HG03064 (cell line): ENCODE measurements around the gene ASB18.
"Not testable (repeated sequence)": the region's sequence is repeated elsewhere in the genome, so short reads cannot be mapped to it uniquely, and the experiment has no call there.

Experiments used
- ATAC-seq: cut with Tn5 transposase; IDR thresholded peaks from one replicate; pipeline ENCODE4 v1.9.1; 2021; ENCODE audit warnings: low read depth; ENCODE audit not compliant: unreplicated experiment

The ASB18 gene

DNA sequence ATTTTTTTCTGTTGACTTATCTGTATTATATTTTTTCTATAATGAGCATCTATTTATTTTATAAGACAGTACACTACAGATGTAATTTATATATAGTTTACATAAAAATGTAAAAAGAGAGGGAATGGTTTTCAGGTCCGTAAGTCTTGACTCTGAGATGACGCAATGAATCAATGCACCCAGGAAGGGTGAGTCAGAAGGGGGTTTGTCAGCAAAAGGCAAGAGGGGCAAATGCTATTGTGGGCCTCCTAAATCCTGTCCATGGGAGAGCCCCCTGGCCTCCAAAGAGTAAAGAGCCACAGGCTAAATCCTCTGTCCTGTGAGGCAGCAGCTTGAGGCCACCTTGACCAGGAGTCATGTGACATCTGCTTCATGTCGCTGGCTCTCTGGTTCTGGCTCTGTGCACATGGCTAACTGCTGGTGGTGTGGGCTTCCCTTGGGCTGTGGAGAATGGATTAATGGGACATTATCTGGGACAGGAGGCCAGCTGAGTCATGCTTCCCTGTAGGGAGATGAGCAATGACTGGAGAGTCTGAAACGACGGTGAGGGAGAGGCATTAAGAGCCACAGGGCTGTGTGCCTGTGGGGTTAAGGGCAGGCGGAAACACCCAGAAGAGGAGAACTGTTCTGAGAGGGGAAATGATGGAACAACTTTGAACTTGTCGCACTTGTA, 22.8 kb upstream of the ASB18 start:
- no peak for ATAC-seq

DNA sequence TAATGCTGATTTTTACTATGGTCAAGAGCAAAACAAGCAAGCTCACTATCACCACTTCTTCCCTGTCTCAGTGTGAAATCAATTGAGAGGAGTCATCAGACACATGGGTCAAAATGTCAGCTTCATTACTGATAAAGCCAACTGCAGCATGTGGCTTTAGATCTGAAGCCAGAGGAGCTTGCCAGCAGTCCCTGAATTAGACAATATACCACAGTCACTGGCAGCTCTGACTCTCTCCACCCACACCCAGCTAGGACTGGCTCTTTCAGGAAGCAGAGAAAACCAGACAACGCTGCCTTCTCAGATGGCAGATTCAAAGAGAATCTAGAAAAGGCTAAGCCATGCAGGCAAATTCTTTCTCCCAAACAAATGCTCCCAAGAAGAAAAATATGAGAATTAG, 20.0 kb upstream of the ASB18 start:
- no peak for ATAC-seq

DNA sequence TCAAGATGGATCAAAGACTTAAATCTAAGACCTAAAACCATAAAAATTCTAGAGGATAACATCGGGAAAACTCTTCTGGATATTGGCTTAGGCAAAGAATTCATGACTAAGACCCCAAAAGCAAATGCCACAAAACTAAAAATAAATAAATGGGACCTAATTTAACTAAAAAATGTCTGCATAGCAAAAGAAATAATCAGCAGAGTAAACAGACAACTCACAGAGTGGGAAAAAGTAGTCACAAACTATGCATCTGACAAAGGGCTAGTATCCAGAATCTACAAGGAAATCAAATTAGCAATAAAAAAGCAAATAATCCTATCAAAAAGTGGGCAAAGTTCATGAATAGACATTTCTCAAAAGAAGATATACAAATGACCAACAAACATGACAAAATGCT, 18.2 kb upstream of the ASB18 start:
- ATAC-seq = no peak

GRCh38 chr2:236281423-236281822, 17.2 kb upstream of the ASB18 start:
- ATAC-seq = no peak

DNA sequence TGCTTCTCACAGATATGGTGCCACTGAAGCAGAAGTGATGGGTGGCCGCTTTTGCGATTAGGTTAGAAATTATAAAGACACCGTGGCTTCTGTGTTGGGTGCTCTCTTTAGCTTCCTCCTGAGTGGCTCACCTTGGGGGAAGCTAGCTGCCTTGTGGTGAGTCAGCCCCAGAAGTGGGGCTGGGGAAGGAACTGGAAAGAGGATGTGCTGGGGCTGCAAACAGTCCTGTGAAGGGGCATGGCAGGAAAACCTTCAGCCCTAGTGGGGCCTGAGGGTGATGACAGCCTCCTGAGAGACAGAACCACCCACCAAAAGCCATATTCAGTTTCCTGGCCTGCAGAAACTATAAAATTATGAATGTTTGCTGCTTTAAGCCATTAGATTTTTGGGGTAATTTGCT, 8.9 kb upstream of the ASB18 start:
- no peak for ATAC-seq

DNA sequence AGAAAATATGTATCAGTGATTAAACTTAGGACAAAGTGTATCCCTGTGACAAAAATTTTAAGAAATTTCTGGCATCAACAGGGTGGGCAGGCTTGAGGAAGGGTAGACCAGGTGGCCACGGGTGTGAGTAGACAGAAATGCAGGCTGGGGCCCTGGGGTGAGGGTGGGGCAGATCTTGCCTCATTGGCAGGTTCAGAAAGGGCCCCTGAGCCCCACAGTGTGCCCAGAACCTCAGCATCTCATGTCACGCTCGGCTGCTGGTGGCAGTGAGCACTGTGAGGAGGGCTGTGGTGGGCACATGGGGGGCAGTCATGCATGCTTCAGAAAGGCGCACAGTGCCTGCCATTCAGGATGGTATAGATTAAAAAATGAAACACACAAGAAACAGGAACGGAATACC, 7.6 kb upstream of the ASB18 start:
- ATAC-seq = no peak

GRCh38 chr2:236269876-236270275, 5.7 kb upstream of the ASB18 start:
- not testable (repeated sequence) for ATAC-seq

- ATAC-seq = no peak
Measured at GRCh38 chr2:236265675-236266074, 1.5 kb upstream of the ASB18 start.

DNA sequence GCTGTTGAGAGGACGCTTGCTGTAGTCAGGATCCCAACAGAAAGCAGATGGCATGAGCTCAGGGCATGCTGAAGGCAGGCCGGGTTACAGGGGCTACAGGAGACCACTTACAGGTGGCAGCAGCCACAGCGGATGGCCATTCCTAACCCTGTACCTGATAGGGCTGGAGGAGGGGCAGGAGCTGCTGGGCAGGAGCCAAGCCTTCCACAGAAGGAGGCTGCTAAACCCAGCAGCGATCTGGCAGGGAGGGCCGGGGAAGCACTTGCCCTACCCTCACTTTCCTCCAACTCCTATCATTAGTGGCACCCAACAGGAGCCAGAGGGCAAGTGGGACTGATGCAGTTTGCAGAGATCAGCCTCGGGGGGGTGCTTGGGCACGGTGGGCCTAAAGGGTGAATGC, 2.0 kb downstream of the ASB18 start:
- ATAC-seq = no peak

- no peak for ATAC-seq
Measured at GRCh38 chr2:236261452-236261851, 2.8 kb downstream of the ASB18 start.

GRCh38 chr2:236259371-236259770, 4.8 kb downstream of the ASB18 start:
- ATAC-seq = no peak

- ATAC-seq = no peak
Measured at GRCh38 chr2:236257575-236257974, 6.6 kb downstream of the ASB18 start.

DNA sequence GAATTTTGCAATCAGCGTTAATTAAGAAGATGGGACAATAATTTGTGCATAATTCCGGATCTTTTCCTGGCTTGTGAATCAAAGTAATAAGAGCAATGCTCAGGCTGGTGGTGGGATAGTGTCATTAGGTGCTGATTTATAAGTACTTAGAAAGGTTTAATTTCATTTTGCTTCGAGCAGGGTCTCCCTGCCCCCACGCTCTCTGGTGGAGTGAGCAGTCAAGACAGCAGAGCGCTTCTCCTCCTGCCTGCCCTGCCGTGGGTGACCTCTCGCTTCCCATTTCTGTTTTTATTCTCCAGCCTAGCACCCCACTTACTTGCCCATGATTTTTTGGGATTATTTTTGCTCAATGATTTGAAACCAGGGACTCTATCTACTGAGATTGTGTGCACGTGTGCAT, 7.1 kb downstream of the ASB18 start:
- no peak for ATAC-seq

DNA sequence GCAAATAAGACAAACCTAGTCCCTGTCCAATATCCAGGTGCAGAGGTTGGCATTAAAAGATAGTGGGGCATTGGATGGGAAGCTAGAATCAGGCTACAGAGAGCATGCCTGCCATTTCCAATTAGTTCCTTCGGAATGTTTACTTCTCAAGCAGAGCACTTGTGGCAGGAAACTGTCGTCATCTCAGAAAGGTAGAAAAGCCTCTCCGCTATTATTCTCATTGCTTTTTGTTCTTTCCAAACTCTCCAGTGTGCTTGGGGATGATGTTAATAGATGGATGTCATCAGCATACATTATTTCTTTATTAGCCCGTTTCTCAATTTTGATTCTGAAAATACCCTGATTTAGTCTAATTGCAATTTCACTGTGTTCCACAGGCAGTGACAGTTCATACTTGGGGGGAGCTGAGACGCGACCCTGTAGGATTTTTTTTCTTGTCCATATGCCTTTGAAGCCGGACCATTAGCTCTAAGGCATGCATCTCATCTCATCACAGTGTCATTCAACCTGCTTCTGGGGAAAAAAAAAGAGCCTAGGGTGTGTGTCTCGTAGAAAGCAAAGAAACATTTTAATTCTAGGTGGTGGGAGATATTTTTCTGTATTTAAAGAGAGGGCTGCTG, 7.7 kb downstream of the ASB18 start:
- ATAC-seq = no peak

DNA sequence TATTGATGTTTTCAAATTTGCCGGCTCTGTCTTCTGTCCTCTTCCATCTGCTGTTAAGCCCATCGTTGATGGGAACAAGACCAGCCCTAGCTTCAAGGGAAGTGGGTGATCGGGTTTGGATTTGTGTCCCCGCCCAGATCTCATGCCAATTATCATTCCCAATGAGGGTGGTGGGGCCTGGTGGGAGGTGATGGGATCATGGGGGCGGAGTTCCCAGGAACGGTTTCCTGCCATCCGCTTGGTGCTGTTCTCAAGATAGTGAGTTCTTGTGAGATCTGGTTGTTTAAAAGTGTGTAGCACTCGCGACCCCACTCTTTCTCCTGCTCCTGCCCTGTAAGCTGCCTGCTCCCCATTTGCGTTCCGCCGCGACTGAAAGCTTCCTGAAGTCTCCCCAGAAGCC, 9.5 kb downstream of the ASB18 start:
- no peak for ATAC-seq

GRCh38 chr2:236254001-236254400, 10.2 kb downstream of the ASB18 start:
- ATAC-seq = no peak

DNA sequence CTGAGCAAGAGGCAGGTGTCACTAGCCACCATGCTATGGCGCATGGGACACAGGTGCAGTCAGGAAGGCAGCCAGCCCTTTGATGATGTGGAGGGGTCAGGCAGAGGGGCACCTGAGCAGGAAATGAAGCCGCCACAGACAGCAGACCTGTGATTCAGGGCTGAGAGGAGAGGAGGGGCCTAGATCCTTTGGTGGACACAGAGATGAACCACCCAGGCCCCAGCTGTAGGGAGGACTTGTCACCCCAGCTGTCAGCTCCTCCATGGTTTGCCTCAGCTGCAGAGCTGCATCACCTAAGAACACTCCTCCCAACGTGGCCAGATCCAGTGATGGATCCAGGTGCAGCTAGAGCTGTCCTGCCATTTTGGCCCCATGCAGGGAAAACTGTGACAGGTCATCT, 11.6 kb downstream of the ASB18 start:
- no peak for ATAC-seq

GRCh38 chr2:236250909-236251579, 13.2 kb downstream of the ASB18 start:
- ATAC-seq = no peak

DNA sequence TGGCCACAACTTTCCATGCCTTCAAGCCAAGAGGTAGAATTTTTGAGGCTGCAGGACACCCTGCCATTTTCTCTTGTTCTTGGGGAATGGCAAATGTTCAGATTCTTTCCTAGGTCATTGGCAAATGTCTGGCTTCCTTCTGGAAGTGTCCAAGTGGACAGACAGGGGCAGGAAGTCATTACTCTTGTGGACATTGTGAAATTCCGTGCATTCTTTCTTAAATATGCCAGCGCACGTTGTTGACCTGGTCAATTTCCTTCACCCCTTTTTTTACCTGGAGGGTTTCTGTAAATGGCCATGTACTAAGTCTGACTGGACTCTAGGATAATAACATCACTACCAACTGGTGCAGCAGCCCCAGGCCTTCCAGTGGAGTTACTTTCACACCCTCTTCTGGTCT, 13.9 kb downstream of the ASB18 start:
- no peak for ATAC-seq

- ATAC-seq = no peak
Measured at GRCh38 chr2:236249066-236249465, 15.1 kb downstream of the ASB18 start.

DNA sequence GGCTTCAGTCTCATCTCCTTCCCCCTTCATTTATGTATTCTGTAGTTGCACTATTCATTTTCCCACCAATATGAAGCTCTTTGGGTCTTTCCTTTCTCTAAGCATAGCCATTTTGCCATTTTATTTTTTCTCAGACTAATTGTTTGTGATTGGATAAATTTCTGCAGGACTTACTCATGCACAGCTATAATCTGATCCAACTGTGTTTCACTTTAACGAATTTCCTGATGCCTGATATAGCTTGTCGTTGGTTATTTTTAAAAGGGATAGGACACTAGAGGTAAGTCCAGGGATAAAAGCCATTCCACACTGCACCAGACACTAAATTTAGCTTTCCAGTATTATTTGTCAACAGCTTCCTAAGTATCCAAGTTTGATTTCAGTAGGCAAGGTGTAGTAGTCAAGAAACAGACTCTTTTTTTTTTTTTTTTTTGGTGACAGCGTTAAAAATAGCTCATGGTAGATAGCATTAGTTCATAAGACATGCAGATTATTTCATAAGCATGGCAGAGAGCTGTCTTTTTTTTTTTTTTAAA, 17.4 kb downstream of the ASB18 start:
- no peak for ATAC-seq

DNA sequence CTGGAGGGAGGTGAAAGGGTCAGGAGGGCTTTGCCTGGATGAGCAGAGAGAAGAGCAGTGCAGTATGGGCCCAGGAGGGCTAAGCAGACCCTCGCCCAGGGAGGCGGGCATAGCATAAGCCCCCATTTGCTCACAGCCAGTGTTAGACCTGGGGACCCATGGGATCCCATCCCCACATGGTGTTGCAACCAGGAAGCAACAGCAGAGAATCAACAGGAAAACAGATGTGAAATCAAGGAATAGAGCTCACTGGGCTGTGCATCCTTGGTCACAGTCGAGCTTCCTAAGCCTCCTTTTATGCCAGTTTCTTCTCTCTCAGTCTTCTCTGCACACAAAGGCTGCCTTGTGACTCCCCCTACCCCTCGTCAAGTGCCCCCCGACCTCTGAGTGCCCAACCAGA, 19.9 kb downstream of the ASB18 start:
- no peak for ATAC-seq
